Suprapubic skin (tissue), 4 donors: ENCODE results near the gene INAFM2.

Experiments used
- CTCF ChIP-seq, 2 donors: fragments of 200-600 bp in 1 of 2; fragments of 450-650 bp in 1 of 2; sonication (generic) in 1 of 2; IDR thresholded peaks; one replicate each; pipeline ENCODE4 v1.5.1; 2016 to 2019; ENCODE audit warnings: antibody characterized with exemption in 2 of 2, mild to moderate bottlenecking in 1 of 2, moderate library complexity in 1 of 2
- POLR2A ChIP-seq, 2 donors: fragments of 450-650 bp; IDR thresholded peaks; one replicate each; pipeline ENCODE4 v1.6.1; 2017; ENCODE audit warnings: antibody characterized with exemption in 2 of 2, mild to moderate bottlenecking in 2 of 2, moderate library complexity in 2 of 2
- POLR2AphosphoS5 ChIP-seq, 3 donors: sonication (generic); formaldehyde crosslinking; IDR thresholded peaks; one replicate each; pipeline ENCODE4 v1.6.1; 2017; ENCODE audit warnings: antibody characterized with exemption in 3 of 3

- TF ChIP-seq CTCF (IDR thresholded peaks at IDR 0.05) = no peak
- no peak for TF ChIP-seq POLR2AphosphoS5 (IDR thresholded peaks at IDR 0.05)
- TF ChIP-seq POLR2A (IDR thresholded peaks at IDR 0.05) = no peak
Observed at GRCh38 chr15:40287968-40288367, 35.5 kb upstream of the INAFM2 start.
